ENCODE data around the gene FUS. TPM values are rescaled to one million over a fixed set of nuclear protein-coding genes. Genes with fewer than 3 reads are reported as not detected.

FUS gene
- total RNA-seq, 4 donors from 2014 or later = 91.8 to 125 (median 109) TPM

DNA sequence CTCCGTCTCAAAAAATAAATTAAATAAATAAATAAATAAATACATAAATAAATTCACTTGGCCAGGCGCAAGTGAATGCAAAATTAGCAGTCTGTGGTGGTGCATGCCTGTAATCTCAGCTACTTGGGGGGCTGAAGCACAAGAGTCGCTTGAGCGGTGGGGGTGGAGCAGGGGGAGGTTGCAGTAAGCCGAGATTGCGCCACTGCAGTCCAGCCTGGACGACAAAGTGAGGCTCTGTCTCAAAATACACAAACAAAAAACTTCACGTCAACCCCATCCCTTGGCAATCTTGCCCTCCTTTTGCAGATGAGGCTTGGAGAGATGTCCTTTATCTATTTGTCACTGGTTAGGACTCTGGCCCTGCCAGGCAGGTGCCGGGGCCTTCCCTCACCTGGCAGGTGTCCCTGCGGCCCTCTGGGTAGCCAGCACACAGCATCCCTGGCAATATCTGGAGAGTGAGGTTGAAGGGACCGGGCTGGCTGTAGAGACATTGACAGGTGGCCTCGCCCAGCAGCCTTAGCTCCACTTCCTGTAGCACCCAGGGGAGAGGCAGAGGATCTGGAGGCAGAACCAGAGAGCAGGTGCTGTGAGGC, 34.4 kb upstream of the FUS start:
- peaks cover 0 to 32% (median 12%) of the 10 kb centered on the region in 4 donors for H3K4me1 ChIP-seq
- WGBS, 2 donors = 69 to 72% methylated on average over 12 of the region's 12 CpGs
- TF ChIP-seq, protein P1, sequence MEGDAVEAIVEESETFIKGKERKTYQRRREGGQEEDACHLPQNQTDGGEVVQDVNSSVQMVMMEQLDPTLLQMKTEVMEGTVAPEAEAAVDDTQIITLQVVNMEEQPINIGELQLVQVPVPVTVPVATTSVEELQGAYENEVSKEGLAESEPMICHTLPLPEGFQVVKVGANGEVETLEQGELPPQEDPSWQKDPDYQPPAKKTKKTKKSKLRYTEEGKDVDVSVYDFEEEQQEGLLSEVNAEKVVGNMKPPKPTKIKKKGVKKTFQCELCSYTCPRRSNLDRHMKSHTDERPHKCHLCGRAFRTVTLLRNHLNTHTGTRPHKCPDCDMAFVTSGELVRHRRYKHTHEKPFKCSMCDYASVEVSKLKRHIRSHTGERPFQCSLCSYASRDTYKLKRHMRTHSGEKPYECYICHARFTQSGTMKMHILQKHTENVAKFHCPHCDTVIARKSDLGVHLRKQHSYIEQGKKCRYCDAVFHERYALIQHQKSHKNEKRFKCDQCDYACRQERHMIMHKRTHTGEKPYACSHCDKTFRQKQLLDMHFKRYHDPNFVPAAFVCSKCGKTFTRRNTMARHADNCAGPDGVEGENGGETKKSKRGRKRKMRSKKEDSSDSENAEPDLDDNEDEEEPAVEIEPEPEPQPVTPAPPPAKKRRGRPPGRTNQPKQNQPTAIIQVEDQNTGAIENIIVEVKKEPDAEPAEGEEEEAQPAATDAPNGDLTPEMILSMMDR (IDR thresholded peaks at IDR 0.05) = no peak
- TF ChIP-seq EP300 (IDR thresholded peaks at IDR 0.05) (no peak), POLR2A (IDR thresholded peaks at IDR 0.05) (no peak)

DNA sequence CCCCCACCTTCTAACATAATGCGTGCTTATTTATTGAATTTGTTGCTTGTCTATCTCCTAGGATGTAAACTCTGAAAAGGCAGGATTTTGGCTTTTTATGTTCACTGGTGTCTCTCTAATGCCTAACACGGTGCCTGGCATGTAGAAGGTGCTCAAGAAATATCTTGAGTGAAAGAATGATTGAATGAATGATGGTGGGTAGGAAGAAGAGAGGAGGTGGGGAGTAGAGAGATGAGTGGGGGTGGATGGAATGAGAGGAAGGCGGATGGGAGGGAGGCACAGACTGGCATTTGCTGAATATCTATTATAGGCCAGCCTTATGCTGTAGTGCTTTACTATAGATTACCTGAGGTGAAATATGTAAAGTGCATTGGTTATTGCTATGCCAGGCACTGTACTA, 32.4 kb upstream of the FUS start:
- 88 to 92% methylated on average over 3 of the region's 3 CpGs for WGBS, 2 donors
- H3K4me3 ChIP-seq = no peak overlapping the region
- peaks cover 0 to 24% of the 10 kb centered on the region in 2 donors for H3K27me3 ChIP-seq
- H3K9me3 ChIP-seq = no peaks in the 10 kb centered on the region
- H3K36me3 ChIP-seq = no peaks in the 10 kb centered on the region
- no peak overlapping the region for H3K27ac ChIP-seq
- peaks cover 0 to 16% (median 5%) of the 10 kb centered on the region in 4 donors for H3K4me1 ChIP-seq
- DNase-seq (ENCODE audit: low spot score in 2 of 2) = no peak
- TF ChIP-seq EP300 (IDR thresholded peaks at IDR 0.05) (no peak), POLR2A (IDR thresholded peaks at IDR 0.05) (no peak)
- TF ChIP-seq, protein P1 (IDR thresholded peaks at IDR 0.05) = no peak

More for the DNA sequence above, 34.4 kb upstream of the FUS start:
- Histone ChIP-seq H3K9me3 (no peaks in the 10 kb centered on the region), H3K27ac (no peak overlapping the region), H3K4me3 (no peak overlapping the region), H3K36me3 (no peaks in the 10 kb centered on the region), H3K27me3 (peaks cover 0 to 24% of the 10 kb centered on the region in 2 donors)
- no peak for DNase-seq (ENCODE audit: low spot score in 2 of 2)

DNA sequence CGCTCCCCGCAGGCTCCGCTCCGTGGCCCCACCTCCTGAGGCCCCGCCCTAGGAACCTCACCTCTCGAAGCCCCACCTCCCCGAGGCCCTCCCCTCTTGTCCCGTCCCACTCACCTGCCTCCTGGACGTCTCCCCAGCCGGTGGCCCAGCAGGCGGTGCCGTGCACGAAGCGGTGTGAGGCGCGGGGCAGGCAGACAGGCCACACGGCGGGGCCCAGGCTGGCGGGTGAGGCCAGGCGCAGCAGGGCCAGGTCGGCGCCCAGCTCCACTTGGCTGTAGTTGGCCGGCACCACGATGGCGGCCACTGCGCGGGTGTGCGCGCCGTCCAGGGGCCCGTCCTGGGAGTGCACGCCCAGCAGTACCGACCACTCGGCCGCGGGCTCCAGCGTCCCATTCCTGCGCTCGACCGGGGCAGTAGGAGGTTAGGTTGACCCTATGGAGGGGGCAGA, 31.6 kb upstream of the FUS start:
- Histone ChIP-seq H3K9me3 (no peaks in the 10 kb centered on the region), H3K4me1 (peaks cover 0 to 9% (median 0%) of the 10 kb centered on the region in 4 donors), H3K27me3 (peaks cover 0 to 24% of the 10 kb centered on the region in 2 donors), H3K36me3 (no peaks in the 10 kb centered on the region), H3K4me3 (no peak overlapping the region), H3K27ac (no peak overlapping the region)
- DNase-seq (ENCODE audit: low spot score in 2 of 2) = no peak
- WGBS, 2 donors = 18 to 20% methylated on average over 19 to 35 of the region's 40 CpGs
- TF ChIP-seq POLR2A (IDR thresholded peaks at IDR 0.05) (no peak), EP300 (IDR thresholded peaks at IDR 0.05) (no peak)
- TF ChIP-seq, protein P1 (IDR thresholded peaks at IDR 0.05) = no peak

DNA sequence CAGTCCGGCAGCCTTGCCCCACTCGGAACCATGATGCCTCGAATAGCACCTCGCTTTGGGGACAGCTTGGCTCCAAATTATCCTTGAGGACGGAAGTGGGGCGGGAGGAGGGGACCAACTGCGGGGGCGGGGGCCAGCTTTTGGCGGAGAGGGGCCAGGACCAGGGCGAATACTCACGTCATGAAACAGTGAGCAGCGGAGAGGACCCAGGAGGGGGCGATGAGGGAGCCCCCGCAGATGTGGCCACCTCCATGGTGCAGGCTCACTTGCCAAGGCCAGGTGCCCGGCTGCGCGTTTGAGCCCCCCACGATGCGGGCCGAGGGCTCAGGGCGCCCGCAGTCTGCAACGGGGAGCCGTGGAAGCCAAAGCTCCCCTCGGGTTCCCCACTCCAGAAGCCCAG, 31.0 kb upstream of the FUS start:
- Histone ChIP-seq H3K9me3 (no peaks in the 10 kb centered on the region), H3K36me3 (no peaks in the 10 kb centered on the region), H3K4me3 (no peak overlapping the region), H3K27me3 (peaks cover 0 to 24% of the 10 kb centered on the region in 2 donors), H3K4me1 (peaks cover 0 to 9% (median 0%) of the 10 kb centered on the region in 4 donors), H3K27ac (no peak overlapping the region)
- WGBS, 2 donors = 72 to 76% methylated on average over 20 to 25 of the region's 25 CpGs
- DNase-seq (ENCODE audit: low spot score in 2 of 2) = no peak
- TF ChIP-seq EP300 (IDR thresholded peaks at IDR 0.05) (no peak), POLR2A (IDR thresholded peaks at IDR 0.05) (no peak)
- TF ChIP-seq, protein P1 (IDR thresholded peaks at IDR 0.05) = no peak

DNA sequence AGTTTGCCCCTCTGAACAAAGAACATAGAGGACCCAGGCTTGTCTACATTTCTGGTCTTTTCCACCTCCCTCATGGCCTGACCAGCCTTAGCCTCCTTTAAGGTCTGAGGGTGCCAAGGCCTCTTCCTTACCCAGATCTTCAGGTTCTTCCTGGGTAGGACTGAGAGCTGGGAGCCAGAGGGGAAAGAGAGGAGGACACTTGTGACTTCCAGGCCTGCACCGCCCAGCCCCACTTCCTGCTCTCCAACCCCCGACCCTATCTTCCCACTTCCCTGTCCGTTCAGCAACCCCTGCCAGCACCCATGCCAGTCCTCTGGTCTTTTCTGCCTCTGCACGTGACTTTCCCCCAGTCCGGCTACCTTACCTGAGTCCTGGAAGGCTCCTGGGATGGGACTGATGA, 30.6 kb upstream of the FUS start:
- Histone ChIP-seq H3K27ac (peak overlapping the region in 1 of 4 donors; percentile 43), H3K9me3 (no peaks in the 10 kb centered on the region), H3K27me3 (peaks cover 0 to 24% of the 10 kb centered on the region in 2 donors), H3K4me3 (peak overlapping the region in 1 of 4 donors; percentile 18), H3K36me3 (no peaks in the 10 kb centered on the region), H3K4me1 (peaks cover 0 to 9% (median 0%) of the 10 kb centered on the region in 4 donors)
- DNase-seq (ENCODE audit: low spot score in 2 of 2) = no peak
- TF ChIP-seq EP300 (IDR thresholded peaks at IDR 0.05) (no peak), POLR2A (IDR thresholded peaks at IDR 0.05) (no peak)
- TF ChIP-seq, protein P1 (IDR thresholded peaks at IDR 0.05) = no peak
- 64 to 70% methylated on average over 5 of the region's 5 CpGs for WGBS, 2 donors

Data from tibial nerve (tissue), 4 donors.